Mesothelial cell of epicardium (in vitro differentiated cells): Measurements from ENCODE around the gene BRF1. TPM values are rescaled to one million over a fixed set of nuclear protein-coding genes. Genes with fewer than 3 reads are reported as not detected.

Source experiments
- DNase-seq, 2 experiments: peaks; one replicate each; pipeline ENCODE4 v3.0.0; 2021; ENCODE audit warnings: low spot score in 2 of 2; ENCODE audit not compliant: unreplicated experiment in 2 of 2
- H3K27ac Mint-ChIP-seq: 2 replicates; pipeline ENCODE4 v1.8.0; 2021; ENCODE audit warnings: mixed read lengths
- H3K27me3 Mint-ChIP-seq: 2 replicates; pipeline ENCODE4 v1.8.0; 2021; ENCODE audit warnings: low read depth, mixed read lengths
- H3K36me3 Mint-ChIP-seq: 2 replicates; pipeline ENCODE4 v1.8.0; 2021; ENCODE audit warnings: mixed read lengths
- H3K4me1 Mint-ChIP-seq: 2 replicates; pipeline ENCODE4 v1.8.0; 2021; ENCODE audit warnings: mixed read lengths
- H3K4me3 Mint-ChIP-seq: 2 replicates; pipeline ENCODE4 v1.8.0; 2021; ENCODE audit warnings: mild to moderate bottlenecking, moderate library complexity, mixed read lengths
- H3K9me3 Mint-ChIP-seq: 2 replicates; pipeline ENCODE4 v1.8.0; 2021; ENCODE audit warnings: mixed read lengths
- CTCF ChIP-seq: fragments of 200-600 bp; sonication (generic); IDR thresholded peaks from one replicate; pipeline ENCODE4 v1.5.0; 2021; ENCODE audit warnings: antibody characterized with exemption; ENCODE audit not compliant: unreplicated experiment
- total RNA-seq: library from RNA; stranded (reverse); gene quantifications from 3 replicates; pipeline ENCODE4 v1.2.1, GENCODE V29; 2021

The BRF1 gene
- total RNA-seq, 1 donor from 2014 or later = 78.6 TPM

GRCh38 chr14:105163040-105163742 lies 137.6 kb downstream of the BRF1 start:
- Mint-ChIP-seq H3K27me3 (peaks cover 12% of the 10 kb centered on the region), H3K27ac (no peak overlapping the region), H3K4me1 (peaks cover 17% of the 10 kb centered on the region), H3K4me3 (no peak overlapping the region), H3K36me3 (no peaks in the 10 kb centered on the region), H3K9me3 (no peaks in the 10 kb centered on the region)
- no peak for DNase-seq
- TF ChIP-seq CTCF = no peak

- H3K36me3 Mint-ChIP-seq = no peaks in the 10 kb centered on the region
- peaks cover 17% of the 10 kb centered on the region for H3K4me1 Mint-ChIP-seq
- no peaks in the 10 kb centered on the region for H3K9me3 Mint-ChIP-seq
- DNase-seq = no peak
- no peak overlapping the region for H3K27ac Mint-ChIP-seq
- H3K27me3 Mint-ChIP-seq = peaks cover 12% of the 10 kb centered on the region
- H3K4me3 Mint-ChIP-seq = no peak overlapping the region
- no peak for TF ChIP-seq CTCF
These were observed 138.2 kb downstream of the BRF1 start for GRCh38 chr14:105162669-105162979.

- H3K4me3 Mint-ChIP-seq = no peak overlapping the region
- no peak for DNase-seq
- no peak for TF ChIP-seq CTCF
- H3K9me3 Mint-ChIP-seq = no peaks in the 10 kb centered on the region
- H3K4me1 Mint-ChIP-seq = peaks cover 17% of the 10 kb centered on the region
- no peaks in the 10 kb centered on the region for H3K36me3 Mint-ChIP-seq
- H3K27me3 Mint-ChIP-seq = peaks cover 12% of the 10 kb centered on the region
- H3K27ac Mint-ChIP-seq = no peak overlapping the region
These were observed 138.7 kb downstream of the BRF1 start for GRCh38 chr14:105161964-105162668.

- Mint-ChIP-seq H3K27me3 (peaks cover 5% of the 10 kb centered on the region), H3K4me1 (peaks cover 10% of the 10 kb centered on the region), H3K36me3 (no peaks in the 10 kb centered on the region), H3K4me3 (no peak overlapping the region), H3K9me3 (no peaks in the 10 kb centered on the region), H3K27ac (no peak overlapping the region)
- no peak for DNase-seq
- TF ChIP-seq CTCF = no peak
These were observed 139.5 kb downstream of the BRF1 start for GRCh38 chr14:105161309-105161708.

GRCh38 chr14:105160776-105161175 lies 140.0 kb downstream of the BRF1 start:
- no peak overlapping the region for H3K27ac Mint-ChIP-seq
- H3K36me3 Mint-ChIP-seq = no peaks in the 10 kb centered on the region
- H3K4me1 Mint-ChIP-seq = peaks cover 10% of the 10 kb centered on the region
- no peak for DNase-seq
- no peak for TF ChIP-seq CTCF
- no peaks in the 10 kb centered on the region for H3K9me3 Mint-ChIP-seq
- H3K27me3 Mint-ChIP-seq = peaks cover 4% of the 10 kb centered on the region
- no peak overlapping the region for H3K4me3 Mint-ChIP-seq
